HCT116 (cell line): ENCODE data around the gene GPRC5D. TPM values are rescaled to one million over a fixed set of nuclear protein-coding genes. Genes with fewer than 3 reads are reported as not detected.

Experiments
- ATAC-seq: fragments of 200-7000 bp; cut with Tn5 transposase; 2 replicates; pipeline ENCODE4 v1.9.1; 2020; ENCODE audit warnings: mild to moderate bottlenecking, moderate library complexity
- BruUV-seq: library from RNA; stranded (reverse); fragments of 400-500 nt; replicated peaks from 2 replicates; lab custom pipeline; 2021; lab: Mats Ljungman, UMichigan
- CTCF ChIA-PET: fragments of 300-600 bp; sonication (Branson Sonifier 250); formaldehyde crosslinking; loops from one replicate; lab custom pipeline; 2021; ENCODE audit warnings: antibody characterized with exemption; lab: Charles Lee
- POLR2A ChIA-PET: fragments of 300-600, 350-600 bp; sonication (Branson Sonifier 250); formaldehyde crosslinking; loops from one replicate; lab custom pipeline; 2021; ENCODE audit warnings: antibody characterized with exemption; lab: Charles Lee
- RAD21 ChIA-PET, 2 experiments: fragments of 300-600 bp; sonication (Branson Sonifier 250); formaldehyde crosslinking; loops; one replicate each; lab custom pipeline; 2023; ENCODE audit warnings: low total read pairs in 2 of 2; ENCODE audit not compliant: uncharacterized antibody in 2 of 2, unreplicated experiment in 2 of 2, low non-redundant PET in 1 of 2; lab: Charles Lee
- DNase-seq: peaks from one replicate; pipeline ENCODE4 v3.0.0-alpha.2; 2010; ENCODE audit warnings: low read depth, low spot score
- H2AFZ ChIP-seq: fragments of 200-600 bp; shearing (Covaris generic), sonication (generic); 2 replicates; pipeline ENCODE4 v1.6.1; 2017; ENCODE audit warnings: low read depth, mixed run types, mixed read lengths, antibody characterized with exemption, low read length; ENCODE audit not compliant: poor library complexity, severe bottlenecking
- H3K27ac ChIP-seq: 2 replicates; pipeline ENCODE4 v1.5.1; 2012; ENCODE audit warnings: low read depth, low read length
- H3K27me3 ChIP-seq: fragments of 200-600 bp; sonication (generic); 2 replicates; pipeline ENCODE4 v1.6.1; 2016; ENCODE audit warnings: mixed run types, low read length, mixed read lengths; ENCODE audit not compliant: insufficient read depth
- H3K36me3 ChIP-seq, 2 experiments: fragments of 200-500 bp in 1 of 2; fragments of 200-600 bp in 1 of 2; sonication (Bioruptor generic) in 1 of 2; sonication (generic) in 1 of 2; 2 replicates each; pipeline versions ENCODE4 v1.5.1 to v1.6.1; 2014 to 2016; ENCODE audit warnings: low read length in 2 of 2, inconsistent platforms in 1 of 2, mixed read lengths in 1 of 2, mixed run types in 1 of 2; ENCODE audit not compliant: insufficient read depth in 2 of 2, control insufficient read depth in 1 of 2
- H3K4me1 ChIP-seq, 2 experiments: fragments of 200-600 bp in 1 of 2; sonication (generic) in 1 of 2; 2 replicates each; pipeline versions ENCODE4 v1.5.1 to v1.6.1; 2012 to 2017; ENCODE audit warnings: low read length in 2 of 2, inconsistent platforms in 1 of 2, mild to moderate bottlenecking in 1 of 2, mixed read lengths in 1 of 2, mixed run types in 1 of 2, moderate library complexity in 1 of 2; ENCODE audit not compliant: insufficient read depth in 2 of 2, control insufficient read depth in 1 of 2
- H3K4me2 ChIP-seq: fragments of 200-600 bp; sonication (generic); 2 replicates; pipeline ENCODE4 v1.6.1; 2017; ENCODE audit warnings: mixed run types, low read length, mixed read lengths
- H3K4me3 ChIP-seq, 2 experiments: fragments of 200-600 bp in 1 of 2; sonication (generic) in 1 of 2; replicated peaks in 1 of 2; 2 replicates each; pipeline ENCODE4 v1.5.1; 2011 to 2016; ENCODE audit warnings: low read length in 2 of 2, control low read depth in 1 of 2, low read depth in 1 of 2, mild to moderate bottlenecking in 1 of 2, mixed read lengths in 1 of 2, mixed run types in 1 of 2
- H3K79me2 ChIP-seq: fragments of 200-600 bp; sonication (generic); 2 replicates; pipeline ENCODE4 v1.6.1; 2017; ENCODE audit warnings: mild to moderate bottlenecking, mixed run types, low read length, moderate library complexity, mixed read lengths; ENCODE audit not compliant: insufficient read depth
- H3K9ac ChIP-seq: fragments of 200-600 bp; sonication (generic); 2 replicates; pipeline ENCODE4 v1.6.1; 2016; ENCODE audit warnings: low read length, mixed read lengths
- H3K9me2 ChIP-seq: fragments of 200-600 bp; sonication (generic), shearing (Covaris generic); 2 replicates; pipeline ENCODE4 v1.6.1; 2017; ENCODE audit warnings: mixed run types, mild to moderate bottlenecking, moderate library complexity; ENCODE audit not compliant: insufficient read depth
- H3K9me3 ChIP-seq, 2 experiments: fragments of 200-500 bp in 1 of 2; fragments of 200-600 bp in 1 of 2; sonication (Bioruptor generic) in 1 of 2; sonication (generic) in 1 of 2; 2 replicates each; pipeline ENCODE4 v1.6.1; 2014 to 2017; ENCODE audit warnings: low read length in 2 of 2, mixed read lengths in 2 of 2, inconsistent platforms in 1 of 2, low read depth in 1 of 2, mild to moderate bottlenecking in 1 of 2, mixed run types in 1 of 2, moderate library complexity in 1 of 2; ENCODE audit not compliant: control insufficient read depth in 1 of 2, insufficient read depth in 1 of 2
- H4K20me1 ChIP-seq: fragments of 200-600 bp; sonication (generic), shearing (Covaris generic); 2 replicates; pipeline ENCODE4 v1.6.1; 2017; ENCODE audit warnings: mixed run types, mild to moderate bottlenecking, moderate library complexity; ENCODE audit not compliant: insufficient read depth
- CBX3 ChIP-seq: IDR thresholded peaks from 2 replicates; pipeline ENCODE4 v1.6.1; 2012; ENCODE audit warnings: low read depth
- CEBPB ChIP-seq: IDR thresholded peaks from 2 replicates; pipeline ENCODE4 v1.6.1; 2012; ENCODE audit warnings: low read depth
- EGR1 ChIP-seq: IDR thresholded peaks from 2 replicates; pipeline ENCODE4 v1.6.1; 2012; ENCODE audit warnings: low read depth
- EZH2 ChIP-seq: fragments of 200-600 bp; sonication (generic); IDR thresholded peaks from 2 replicates; pipeline ENCODE4 v1.6.1; 2017; ENCODE audit warnings: antibody characterized with exemption, mixed run types
- EZH2phosphoT487 ChIP-seq: fragments of 200-600 bp; IDR thresholded peaks from 2 replicates; pipeline ENCODE4 v1.6.1; 2018; ENCODE audit warnings: antibody characterized with exemption, borderline replicate concordance
- FOSL1 ChIP-seq: IDR thresholded peaks from 2 replicates; pipeline ENCODE4 v1.6.1; 2012; ENCODE audit warnings: low read depth
- MAX ChIP-seq: IDR thresholded peaks from 2 replicates; pipeline ENCODE4 v1.6.1; 2012
- POLR2A ChIP-seq: IDR thresholded peaks from 2 replicates; pipeline ENCODE4 v1.7.0; 2011; ENCODE audit warnings: borderline replicate concordance; ENCODE audit not compliant: insufficient read depth, insufficient read length; ENCODE audit errors: extremely low read depth
- RAD21 ChIP-seq: IDR thresholded peaks from 2 replicates; pipeline ENCODE4 v1.6.1; 2012; ENCODE audit warnings: low read depth, mild to moderate bottlenecking
- REST ChIP-seq: IDR thresholded peaks from 2 replicates; pipeline ENCODE4 v1.6.1; 2012; ENCODE audit warnings: low read depth
- SIN3A ChIP-seq: IDR thresholded peaks from 2 replicates; pipeline ENCODE4 v1.6.1; 2012; ENCODE audit warnings: low read depth
- SP1 ChIP-seq: IDR thresholded peaks from 2 replicates; pipeline ENCODE4 v1.6.1; 2012; ENCODE audit warnings: low read depth
- TCF7L2 ChIP-seq: IDR thresholded peaks from 2 replicates; pipeline ENCODE4 v1.7.0; 2011; ENCODE audit warnings: borderline replicate concordance, inconsistent platforms; ENCODE audit not compliant: insufficient read depth, insufficient read length; ENCODE audit errors: extremely low read depth
- YY1 ChIP-seq: IDR thresholded peaks from 2 replicates; pipeline ENCODE4 v1.6.1; 2011; ENCODE audit warnings: low read length, low read depth, moderate library complexity, mild to moderate bottlenecking; ENCODE audit not compliant: insufficient replicate concordance; ENCODE audit errors: extremely low read depth
- ZNF274 ChIP-seq: fragments of 200-500 bp; sonication (Bioruptor generic); IDR thresholded peaks from 2 replicates; pipeline ENCODE4 v1.6.1; 2014; ENCODE audit warnings: mild to moderate bottlenecking, low read depth, low read length, inconsistent platforms
- intact Hi-C: fragments of 100-400 bp; cut with micrococcal nuclease; formaldehyde crosslinking; loops from 2 replicates; pipeline ENCODE4 v1.10.0; 2022
- total RNA-seq: library from RNA; stranded (reverse); gene quantifications from one replicate; pipeline ENCODE4 v1.2.1, GENCODE V29; 2021; ENCODE audit not compliant: unreplicated experiment
- TF ChIP-seq, protein P1 (sequence below), 3 experiments: fragments of 200-600 bp in 1 of 3; sonication (generic) in 1 of 3; IDR thresholded peaks in 2 of 3; conservative IDR thresholded peaks in 1 of 3; 2 replicates each; pipeline ENCODE4 v1.5.1; 2012 to 2017; ENCODE audit warnings: low read depth in 2 of 3, low read length in 2 of 3, antibody characterized with exemption in 1 of 3, borderline replicate concordance in 1 of 3, control low read depth in 1 of 3, mild to moderate bottlenecking in 1 of 3, mixed read lengths in 1 of 3, mixed run types in 1 of 3, moderate library complexity in 1 of 3; ENCODE audit not compliant: insufficient read depth in 1 of 3

The GPRC5D gene
- total RNA-seq, 1 experiment from 2014 or later = not detected

DNA sequence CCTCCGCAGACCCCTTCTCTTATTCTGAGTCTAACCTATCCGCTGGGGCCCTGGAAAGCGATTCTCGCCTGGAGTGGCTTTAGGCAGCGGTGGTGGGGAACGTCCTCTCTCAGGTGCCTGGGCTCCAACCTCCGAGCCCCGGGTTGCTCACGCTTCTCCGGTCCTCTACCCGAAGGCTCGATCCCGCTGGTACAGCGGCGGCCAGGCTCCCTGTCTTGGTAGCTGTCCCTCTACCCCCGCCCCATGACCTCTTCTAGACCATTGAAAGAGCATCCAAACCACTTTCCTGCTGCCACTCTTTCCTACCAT is 48.6 kb upstream of the GPRC5D start:
- CTCF ChIA-PET = no interaction called here
- peak overlapping the region; percentile 77 for H3K9ac ChIP-seq
- 0 out of 4 replicates have a peak, but pooled peaks cover 0 to 2% of the 10 kb centered on the region in 2 experiments for H3K36me3 ChIP-seq
- POLR2A ChIA-PET = no interaction called here
- peak overlapping the region; percentile 71 to 72 for H3K4me3 ChIP-seq
- peak overlapping the region; percentile 88 for H3K4me2 ChIP-seq
- BruUV-seq = TSS peak; percentile 89
- peaks cover 25% of the 10 kb centered on the region for H3K79me2 ChIP-seq
- intact Hi-C loops = loop anchor here (5.0 kb wide), 2 partner anchors 97 to 207 kb away; no protein-coding TSS in a partner anchor
- no peaks in the 10 kb centered on the region for H3K27me3 ChIP-seq
- TF ChIP-seq ZNF274 (no peak), EGR1 (no peak), FOSL1 (no peak), POLR2A (no peak), YY1 (no peak), CEBPB (no peak), SIN3A (no peak), REST (no peak), CBX3 (no peak), MAX (no peak), RAD21 (no peak), TCF7L2 (no peak), SP1 (no peak), EZH2phosphoT487 (no peak), EZH2 (no peak)
- TF ChIP-seq, protein P1, sequence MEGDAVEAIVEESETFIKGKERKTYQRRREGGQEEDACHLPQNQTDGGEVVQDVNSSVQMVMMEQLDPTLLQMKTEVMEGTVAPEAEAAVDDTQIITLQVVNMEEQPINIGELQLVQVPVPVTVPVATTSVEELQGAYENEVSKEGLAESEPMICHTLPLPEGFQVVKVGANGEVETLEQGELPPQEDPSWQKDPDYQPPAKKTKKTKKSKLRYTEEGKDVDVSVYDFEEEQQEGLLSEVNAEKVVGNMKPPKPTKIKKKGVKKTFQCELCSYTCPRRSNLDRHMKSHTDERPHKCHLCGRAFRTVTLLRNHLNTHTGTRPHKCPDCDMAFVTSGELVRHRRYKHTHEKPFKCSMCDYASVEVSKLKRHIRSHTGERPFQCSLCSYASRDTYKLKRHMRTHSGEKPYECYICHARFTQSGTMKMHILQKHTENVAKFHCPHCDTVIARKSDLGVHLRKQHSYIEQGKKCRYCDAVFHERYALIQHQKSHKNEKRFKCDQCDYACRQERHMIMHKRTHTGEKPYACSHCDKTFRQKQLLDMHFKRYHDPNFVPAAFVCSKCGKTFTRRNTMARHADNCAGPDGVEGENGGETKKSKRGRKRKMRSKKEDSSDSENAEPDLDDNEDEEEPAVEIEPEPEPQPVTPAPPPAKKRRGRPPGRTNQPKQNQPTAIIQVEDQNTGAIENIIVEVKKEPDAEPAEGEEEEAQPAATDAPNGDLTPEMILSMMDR (IDR thresholded peaks at IDR 0.05 in 2 of 3, conservative IDR thresholded peaks at IDR 0.05 in 1 of 3; ENCODE audit: borderline replicate concordance in 1 of 3, insufficient read depth in 1 of 3, low read depth in 2 of 3, low read length in 2 of 3) = no peak
- ATAC-seq (peak; percentile 59), DNase-seq (peak; percentile 7)
- no peaks in the 10 kb centered on the region for H4K20me1 ChIP-seq
- no peaks in the 10 kb centered on the region for H3K9me2 ChIP-seq
- H3K9me3 ChIP-seq = no peaks in the 10 kb centered on the region
- peak overlapping the region; percentile 59 for H2AFZ ChIP-seq
- RAD21 ChIA-PET = no interaction called here
- H3K27ac ChIP-seq = peak overlapping the region; percentile 55
- peaks cover 4 to 20% of the 10 kb centered on the region in 2 experiments for H3K4me1 ChIP-seq
